GM18502 (cell line): ENCODE results near the gene TRMT44.
"Not testable (repeated sequence)": the region's sequence is repeated elsewhere in the genome, so short reads cannot be mapped to it uniquely, and the experiment has no call there.

Source experiments
- ATAC-seq: cut with Tn5 transposase; IDR thresholded peaks from one replicate; pipeline ENCODE4 v1.9.1; 2021; ENCODE audit warnings: mild to moderate bottlenecking; ENCODE audit not compliant: unreplicated experiment, poor library complexity

TRMT44 gene

DNA sequence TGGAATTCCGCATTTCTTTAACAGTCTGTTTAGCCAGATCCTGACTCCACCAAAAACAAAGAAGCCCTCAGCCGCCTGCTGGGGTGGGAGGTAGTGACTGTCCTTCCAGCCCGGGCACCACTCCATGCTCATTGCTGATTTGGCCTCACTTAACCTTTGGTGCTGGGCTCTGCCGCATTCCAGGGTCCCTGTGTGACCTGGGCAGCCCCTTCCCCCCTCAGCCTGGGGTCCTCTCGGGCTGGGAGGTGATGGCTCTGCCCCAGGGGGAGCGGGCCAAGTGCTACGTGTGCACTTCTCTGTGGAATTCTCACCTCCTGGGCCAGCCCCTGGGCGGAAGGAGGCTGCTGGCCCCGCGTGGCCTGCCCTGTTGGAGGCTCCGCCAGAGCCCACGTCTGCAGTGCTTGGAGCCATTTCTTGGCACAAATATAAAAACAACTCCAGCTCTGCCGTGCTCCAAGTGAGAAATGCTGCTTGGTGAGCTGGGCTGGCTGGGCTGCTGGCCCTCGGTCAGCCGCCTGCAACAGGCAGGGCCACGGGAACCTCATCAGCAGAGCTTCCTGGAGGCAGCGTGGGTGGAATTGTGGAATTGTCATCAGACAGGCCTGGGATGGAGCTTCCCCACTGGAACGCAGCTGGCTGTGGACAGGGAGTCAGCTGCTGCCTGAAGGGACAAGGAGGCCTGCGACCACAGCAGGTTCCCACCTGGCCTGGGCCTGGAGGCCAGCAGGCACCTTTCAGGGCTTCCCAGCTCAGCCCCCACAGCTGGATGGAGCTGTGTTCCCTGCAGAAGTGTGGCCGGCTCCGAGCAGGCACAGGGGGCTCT, 66.0 kb downstream of the TRMT44 start:
- no peak for ATAC-seq

DNA sequence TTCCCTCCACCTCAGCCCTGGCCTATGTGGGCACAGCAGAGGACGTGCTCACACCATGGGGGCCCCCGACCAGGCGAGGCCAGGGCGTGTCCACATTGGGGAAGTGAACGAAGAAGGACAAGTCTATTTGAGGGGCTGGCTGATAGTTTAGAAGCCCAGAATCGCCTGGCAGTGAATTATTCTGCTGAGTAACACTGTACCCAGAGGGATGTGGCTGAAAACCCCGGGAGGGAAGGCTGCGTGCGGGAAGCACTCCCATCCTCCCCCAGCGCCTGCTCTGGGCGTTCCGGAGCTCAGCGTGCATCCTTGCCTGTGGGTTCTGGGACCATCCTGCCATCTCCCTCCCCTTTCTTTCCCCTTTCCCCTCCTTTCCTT, 66.6 kb downstream of the TRMT44 start:
- no peak for ATAC-seq

GRCh38 chr4:8507624-8508023, 67.0 kb downstream of the TRMT44 start:
- ATAC-seq = no peak

- ATAC-seq = no peak
Observed at GRCh38 chr4:8508266-8508665, 67.7 kb downstream of the TRMT44 start.

DNA sequence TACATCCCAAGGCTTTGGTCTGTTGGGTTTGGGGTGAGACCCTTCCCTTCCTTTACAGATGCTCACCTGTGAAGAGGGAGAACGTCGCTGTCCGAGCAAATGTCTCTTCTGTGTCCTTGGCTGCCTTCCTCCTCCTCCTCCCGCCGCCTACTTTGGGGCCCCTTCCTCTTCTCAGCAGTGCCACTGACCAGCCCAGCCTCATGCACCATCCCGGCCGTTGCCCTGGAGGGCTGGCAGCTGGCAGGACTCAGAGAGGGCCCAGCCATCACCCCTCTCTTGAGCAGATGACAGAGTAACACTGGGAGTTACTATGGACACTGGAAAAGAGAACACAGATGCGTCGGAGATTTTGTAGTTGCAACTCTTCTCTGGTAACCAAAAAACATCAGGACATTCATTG, 68.2 kb downstream of the TRMT44 start:
- ATAC-seq = no peak

- ATAC-seq = no peak
Observed at GRCh38 chr4:8509311-8509950, 68.9 kb downstream of the TRMT44 start.

GRCh38 chr4:8510191-8510590, 69.6 kb downstream of the TRMT44 start:
- no peak for ATAC-seq

DNA sequence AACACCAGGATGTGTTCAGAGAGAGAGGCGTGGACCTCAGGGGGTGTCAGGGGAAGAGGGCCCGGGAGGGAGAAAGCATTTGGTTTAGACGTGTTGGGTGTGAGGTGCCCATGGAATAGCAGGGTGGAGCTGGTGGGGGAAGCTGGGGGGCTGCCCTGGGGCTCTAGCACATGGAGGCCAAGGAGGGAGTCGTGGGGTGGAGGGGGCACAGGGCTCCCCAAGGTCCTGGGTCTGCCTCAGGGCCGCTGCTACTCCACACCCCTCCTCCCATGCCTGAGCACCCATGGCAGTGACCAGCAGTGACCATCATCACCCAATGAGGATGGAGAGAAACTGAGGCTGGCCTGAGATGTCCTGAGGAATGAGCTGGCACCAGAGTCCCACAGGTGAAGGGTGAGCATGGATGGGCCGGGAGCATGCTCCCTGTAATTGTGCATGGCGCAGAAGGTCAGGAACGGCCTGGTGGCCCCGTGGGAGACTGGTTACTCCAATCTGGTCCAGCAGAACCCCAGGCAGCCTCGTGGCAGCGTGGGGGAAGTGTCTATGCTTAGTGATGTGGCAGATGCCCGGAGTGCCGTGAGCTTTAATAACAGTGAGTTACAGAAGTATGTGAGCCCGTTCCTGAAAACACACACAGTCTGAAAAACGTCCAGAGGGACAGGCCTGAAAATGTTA, 70.2 kb downstream of the TRMT44 start:
- ATAC-seq = no peak

- no peak for ATAC-seq
Observed at GRCh38 chr4:8512510-8512909, 71.9 kb downstream of the TRMT44 start.

DNA sequence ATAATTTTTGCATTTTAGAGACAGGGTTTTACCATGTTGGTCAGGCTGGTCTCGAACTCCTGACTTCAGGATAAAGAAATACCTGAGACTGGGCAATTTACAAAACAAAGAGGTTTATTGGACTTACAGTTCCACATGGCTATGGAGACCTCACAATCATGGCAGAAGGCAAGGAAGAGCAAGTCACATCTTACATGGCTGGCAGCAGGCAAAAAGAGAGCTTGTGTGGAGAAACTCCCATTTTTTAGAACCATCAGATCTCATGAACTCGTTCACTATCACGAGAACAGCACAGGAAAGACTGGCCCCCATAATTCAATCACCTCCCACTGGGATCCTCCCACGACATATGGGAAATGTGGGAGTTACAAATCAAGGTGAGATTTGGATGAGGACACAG, 72.5 kb downstream of the TRMT44 start:
- ATAC-seq = not testable (repeated sequence)

GRCh38 chr4:8513931-8514330, 73.4 kb downstream of the TRMT44 start:
- no peak for ATAC-seq

DNA sequence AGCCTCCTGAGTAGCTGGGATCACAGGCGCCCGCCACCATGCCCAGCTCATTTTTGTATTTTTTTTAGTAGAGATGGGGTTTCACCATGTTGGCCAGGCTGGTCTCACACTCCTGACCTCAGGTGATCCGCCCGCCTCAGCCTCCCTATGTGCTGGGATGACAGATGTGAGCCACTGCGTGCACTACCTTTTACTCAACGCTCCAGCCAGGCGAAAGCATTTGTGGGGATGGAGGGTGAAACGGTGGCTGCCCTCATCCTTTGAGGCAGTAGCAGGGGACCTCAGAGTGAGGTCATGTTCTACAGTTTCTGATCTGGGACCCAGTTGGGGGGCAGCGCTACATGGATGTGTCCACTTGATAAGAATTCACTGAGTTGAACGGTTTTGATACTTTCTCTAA, 73.8 kb downstream of the TRMT44 start:
- ATAC-seq = no peak

- no peak for ATAC-seq
Observed at GRCh38 chr4:8515316-8516060, 74.9 kb downstream of the TRMT44 start.

DNA sequence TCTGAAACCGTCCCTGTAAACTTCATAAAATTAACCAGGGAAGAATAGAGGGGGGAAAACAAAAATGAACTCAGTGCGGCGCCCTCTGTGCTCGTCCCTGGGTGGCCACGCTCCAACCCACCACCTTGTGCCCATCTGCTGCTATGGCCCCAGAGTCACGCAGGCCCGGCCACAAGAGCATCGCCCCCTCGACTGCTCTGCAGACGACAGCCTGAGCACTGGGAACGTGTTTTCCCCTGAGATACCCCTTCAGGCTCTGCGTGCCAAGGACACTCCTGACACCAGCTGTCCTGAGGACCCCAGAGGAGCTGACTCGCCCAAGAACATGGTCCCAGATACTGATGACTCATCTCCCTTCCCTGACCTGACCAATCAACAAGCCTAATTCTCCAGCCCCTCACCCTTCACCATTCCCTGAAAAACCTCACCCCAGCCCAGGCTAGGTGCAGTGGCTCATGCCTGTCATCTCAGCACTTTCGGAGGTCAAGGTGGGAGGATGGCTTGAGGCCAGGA, 75.5 kb downstream of the TRMT44 start:
- no peak for ATAC-seq

DNA sequence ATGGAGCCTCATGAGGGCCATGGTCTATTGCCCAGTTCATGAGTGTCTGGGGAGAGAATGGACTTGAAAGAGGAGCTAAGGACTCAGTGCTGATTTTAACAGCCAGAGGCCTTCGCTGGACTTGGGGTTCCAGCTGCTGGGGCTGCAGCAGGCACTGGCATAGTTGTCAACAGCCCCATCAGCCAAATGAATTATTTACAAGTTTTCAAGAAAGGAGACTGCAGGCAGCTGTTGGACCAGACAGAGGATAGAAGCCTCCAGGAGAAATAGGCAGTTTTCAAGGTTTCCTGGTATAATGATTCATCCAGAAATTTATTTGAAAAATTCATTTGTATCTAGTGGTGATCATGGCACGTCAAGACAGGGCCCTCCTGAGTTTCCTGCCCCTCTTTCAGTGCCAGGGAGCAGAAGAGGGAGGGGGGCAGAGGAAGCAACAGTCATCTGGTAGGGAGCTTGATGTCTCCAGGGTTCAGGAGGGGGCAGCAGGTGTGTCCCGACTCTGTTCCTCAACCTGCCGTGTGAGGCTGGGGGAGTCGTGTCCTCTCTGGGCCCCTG, 76.5 kb downstream of the TRMT44 start:
- no peak for ATAC-seq

GRCh38 chr4:8517946-8518345, 77.4 kb downstream of the TRMT44 start:
- no peak for ATAC-seq

GRCh38 chr4:8522160-8523120, 81.9 kb downstream of the TRMT44 start:
- ATAC-seq = no peak

DNA sequence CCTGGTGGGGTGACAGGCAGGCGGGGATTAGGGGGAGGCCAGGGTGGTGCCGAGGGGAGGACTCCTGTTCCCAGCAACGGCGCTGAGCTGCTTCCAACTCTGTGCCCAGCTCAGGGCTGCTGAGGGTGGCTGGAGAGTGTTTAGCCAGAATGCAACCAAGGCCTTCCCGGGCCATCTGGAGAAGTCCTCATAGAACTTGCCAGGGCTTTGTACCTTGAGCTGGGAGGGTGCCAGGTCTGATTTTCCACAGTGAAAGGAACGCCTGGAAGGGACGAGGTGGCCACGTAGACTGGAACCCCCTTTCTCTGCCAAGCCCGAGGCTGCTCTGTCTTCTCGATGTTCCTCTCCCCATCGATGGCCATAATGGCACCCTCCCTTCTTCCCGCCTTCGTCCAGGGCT, 82.6 kb downstream of the TRMT44 start:
- ATAC-seq = no peak

GRCh38 chr4:8523766-8524165, 83.2 kb downstream of the TRMT44 start:
- ATAC-seq = no peak
